ENCODE results near the gene LHFPL4. TPM values are rescaled to one million over a fixed set of nuclear protein-coding genes. Genes with fewer than 3 reads are reported as not detected.
"Not testable (repeated sequence)": the region's sequence is repeated elsewhere in the genome, so short reads cannot be mapped to it uniquely, and the experiment has no call there.

The LHFPL4 gene
- total RNA-seq, 1 donor from 2014 or later, result 48.4 TPM

DNA sequence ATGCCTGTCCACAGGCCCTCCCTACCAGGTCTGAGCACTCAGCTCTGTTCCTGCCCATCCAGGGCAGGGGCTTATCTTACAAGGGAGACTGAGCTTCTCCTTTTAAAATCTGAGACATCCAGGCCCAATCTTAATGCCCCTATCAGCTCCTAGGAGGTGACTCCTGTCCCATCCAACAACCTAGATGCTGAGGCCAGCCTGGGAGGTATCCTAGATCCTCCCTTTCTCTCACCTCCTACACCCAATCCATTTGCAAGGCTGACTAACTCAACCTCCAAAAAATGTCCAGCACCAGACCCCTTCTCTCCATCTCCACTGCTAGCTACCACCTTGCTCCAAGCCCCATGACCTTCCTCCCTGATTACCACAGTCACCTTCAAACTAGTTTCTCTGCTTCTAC lies 17.4 kb downstream of the LHFPL4 start:
- DNase-seq, result no peak

DNA sequence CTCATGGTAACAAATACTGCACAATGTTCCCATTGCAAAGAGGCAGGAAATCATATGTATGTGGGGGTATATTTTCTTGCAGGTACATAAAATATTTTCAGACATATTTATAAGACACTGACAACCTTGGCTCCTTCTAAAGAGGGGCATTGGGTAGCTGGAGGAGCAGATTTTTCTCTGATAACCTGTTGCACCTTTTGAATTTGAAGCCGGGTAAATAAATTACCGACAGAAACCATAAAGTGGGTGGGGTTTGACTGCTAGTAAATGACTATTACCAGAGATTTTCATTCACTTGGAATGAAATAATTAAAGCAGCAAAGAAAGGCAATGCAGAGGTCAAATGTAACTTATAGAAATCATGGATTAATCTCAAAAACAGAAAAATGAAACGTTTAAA lies 19.2 kb downstream of the LHFPL4 start:
- no peak for DNase-seq

DNA sequence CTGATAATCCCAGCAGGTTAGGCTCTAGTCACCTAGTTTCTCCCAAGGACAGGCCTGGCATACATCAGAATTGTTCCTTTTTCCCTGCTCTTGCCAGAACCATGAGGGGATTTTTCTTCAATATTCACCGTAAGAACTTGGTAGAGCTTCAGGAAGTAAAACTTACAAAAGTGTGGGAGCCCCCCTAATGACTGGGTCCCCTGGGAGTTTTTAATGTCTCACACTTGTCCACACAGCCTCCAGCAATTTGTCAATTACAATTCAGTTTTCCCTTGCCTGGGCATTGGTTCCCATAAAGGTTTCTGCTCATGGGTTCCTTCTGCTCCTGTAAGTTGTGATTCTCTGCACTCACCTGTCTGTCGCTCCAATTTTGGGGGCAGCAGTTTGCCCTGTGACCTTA lies 28.5 kb downstream of the LHFPL4 start:
- no peak for DNase-seq

DNA sequence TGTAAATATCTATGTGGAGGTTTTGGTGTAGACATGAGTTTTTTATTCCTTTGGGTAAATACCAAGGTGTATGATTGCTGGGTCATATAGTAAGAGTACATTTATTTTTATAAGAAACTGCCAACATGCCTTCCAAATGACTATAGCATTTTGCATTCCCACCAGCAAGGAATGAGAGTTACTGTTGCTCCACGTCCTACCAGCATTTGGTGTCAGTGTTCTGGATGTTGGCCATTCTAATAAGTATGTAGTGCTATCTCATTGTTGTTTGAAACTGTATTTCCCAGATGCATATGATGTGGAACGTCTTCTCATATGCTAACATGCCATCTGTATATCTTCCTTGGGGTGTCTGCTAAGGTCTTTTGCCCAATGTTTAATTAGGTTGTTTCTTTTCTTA lies 38.7 kb downstream of the LHFPL4 start:
- DNase-seq, result no peak

DNA sequence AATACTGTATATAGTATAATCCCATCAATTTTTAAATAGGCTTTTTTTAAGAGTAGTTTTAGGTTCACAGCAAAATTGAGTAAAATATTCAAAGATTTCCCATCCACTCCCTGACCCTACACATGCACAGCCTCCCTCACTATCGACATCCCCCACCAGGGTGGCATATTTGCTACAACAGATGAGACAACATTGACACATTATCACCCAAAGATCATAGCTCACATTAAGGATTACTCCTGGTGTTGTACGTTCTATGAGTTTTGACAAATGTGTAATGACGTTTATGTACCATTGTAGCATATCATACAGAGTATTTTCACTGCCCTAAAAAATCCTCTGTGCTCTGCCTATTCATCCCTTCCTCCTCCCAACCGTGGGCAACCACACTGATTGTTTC lies 39.3 kb downstream of the LHFPL4 start:
- DNase-seq, result no peak

DNA sequence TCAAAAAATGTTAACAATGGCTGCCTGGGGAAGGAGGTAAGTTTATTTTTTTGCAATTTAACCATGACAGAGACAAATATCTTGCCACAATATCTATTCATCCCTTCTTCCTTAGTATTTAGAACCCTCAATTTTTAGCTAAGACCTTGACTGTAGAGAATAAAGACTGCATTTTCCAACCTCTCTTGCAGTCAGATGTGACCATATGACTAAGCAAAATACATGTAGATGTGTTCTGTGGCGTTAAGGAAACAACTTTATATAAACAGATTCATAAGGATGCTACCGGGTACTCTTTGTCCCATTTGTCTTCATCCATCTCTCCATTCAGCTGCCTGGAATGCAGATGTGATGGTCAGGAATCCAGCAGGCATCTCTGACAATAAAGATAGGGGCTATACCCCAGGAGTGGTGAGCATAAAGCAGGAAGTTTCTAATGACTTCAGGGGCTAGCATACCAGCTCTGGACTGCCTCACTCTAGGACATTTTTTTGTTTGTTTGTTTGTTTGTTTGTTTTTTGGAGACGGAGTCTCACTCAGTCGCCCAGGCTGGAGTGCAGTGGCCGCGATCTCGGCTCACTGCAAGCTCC lies 41.1 kb downstream of the LHFPL4 start:
- DNase-seq, result no peak

DNA sequence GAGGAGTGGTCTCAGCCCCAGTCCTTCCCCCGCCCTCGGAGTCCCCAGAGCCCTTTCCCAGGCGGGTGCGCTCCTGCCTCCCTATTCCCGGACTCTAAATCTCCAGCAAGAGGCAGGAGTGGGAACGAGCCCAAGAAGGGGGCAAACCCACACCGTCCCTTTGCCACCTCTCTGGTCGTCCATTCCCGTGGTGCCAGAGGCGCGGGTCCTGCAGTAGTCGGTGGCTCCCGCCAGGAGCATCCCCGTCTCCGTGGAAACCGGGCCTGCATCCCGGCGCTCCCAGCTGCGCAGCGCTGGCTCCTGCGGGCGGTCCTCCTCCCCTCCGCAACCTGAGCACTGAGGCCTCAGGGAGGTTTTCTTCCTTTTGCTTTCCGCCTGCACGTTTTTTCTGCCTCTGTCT lies 44.8 kb downstream of the LHFPL4 start:
- DNase-seq, result no peak

DNA sequence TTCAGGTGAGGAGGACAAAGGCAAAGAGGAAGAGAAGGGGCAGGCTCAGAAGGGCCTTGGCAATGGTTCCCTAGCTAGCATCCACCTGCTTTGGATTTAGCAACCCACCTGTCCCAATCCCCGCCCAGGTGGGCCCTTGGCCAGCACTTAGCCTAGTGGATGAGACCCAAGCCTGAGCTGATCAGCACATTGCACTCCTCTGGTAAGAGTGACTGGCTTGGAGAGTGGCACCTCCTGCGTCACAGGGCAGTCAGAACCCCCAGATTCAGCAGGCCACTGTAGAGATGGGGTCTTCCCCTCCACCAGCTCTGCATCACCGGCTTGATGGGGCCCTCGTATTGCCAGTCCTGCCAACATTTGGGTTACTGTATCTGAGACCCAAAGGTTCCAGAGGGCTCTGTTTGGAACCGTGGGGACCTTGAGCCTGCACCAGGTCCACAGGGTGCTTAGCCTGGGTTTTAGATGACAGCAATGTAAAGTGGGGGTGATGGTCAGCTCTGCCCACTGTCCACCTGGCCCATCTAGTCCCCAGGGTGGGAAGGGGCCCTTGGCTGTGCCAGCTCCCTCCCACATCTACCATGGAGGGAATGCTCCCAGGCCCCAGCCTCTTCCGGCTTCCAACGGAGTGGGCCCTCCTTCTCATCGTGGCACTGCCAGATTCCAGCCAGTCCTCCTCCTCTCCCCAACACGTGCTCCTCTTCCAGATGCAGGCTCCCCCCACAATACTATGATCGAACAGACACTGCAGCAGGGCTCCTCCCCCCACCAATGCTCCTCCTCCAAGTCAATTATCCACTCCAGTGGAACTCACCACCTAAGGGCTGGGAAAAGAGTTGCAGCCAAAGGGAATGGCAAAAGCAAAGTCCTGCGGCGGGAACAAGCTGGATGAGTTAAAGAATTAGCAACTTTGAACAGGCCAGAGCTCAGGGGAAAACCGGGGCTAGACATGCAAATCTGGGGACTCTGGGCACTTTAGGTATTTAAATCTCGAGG lies 45.7 kb downstream of the LHFPL4 start:
- no peak for DNase-seq

DNA sequence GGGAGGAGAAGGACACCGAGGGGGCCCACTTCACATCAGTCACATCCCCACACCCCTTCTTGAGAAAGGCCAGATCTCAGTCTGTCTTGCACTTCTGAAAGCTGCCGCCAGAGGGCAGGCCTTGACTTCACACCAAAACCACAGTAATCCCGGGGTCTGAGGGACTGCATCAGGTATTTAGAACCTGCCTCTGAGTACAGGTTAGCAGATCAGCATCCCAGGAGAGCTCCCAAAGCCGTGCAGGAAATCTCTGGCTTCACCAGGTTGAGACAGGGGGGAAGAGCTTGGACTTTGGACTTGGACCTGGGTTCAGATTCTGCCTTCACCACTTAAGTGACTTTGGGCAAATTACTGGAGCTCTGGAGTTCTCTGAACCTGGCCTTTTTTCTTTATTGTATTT lies 50.3 kb downstream of the LHFPL4 start:
- DNase-seq, result no peak

DNA sequence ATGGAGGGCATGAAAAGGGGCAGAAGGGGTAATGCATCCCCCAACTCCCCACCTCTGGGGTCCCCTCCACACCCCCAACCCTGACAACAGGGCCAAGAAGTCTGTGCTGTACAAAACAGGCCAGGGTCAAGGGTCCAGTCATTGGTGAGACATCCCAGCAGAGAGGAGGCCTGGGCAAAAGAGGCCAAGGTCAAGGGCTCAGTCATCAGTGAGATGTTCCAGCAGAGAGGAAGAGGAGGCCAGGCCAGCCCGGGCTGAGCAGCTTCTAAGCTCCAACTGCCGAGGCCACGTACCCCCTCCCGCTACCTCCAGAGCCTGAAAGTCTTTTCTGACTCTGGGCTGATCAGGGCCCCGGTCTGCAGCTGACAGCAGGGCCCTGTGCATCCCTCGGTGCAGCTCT lies 52.4 kb downstream of the LHFPL4 start:
- no peak for DNase-seq

DNA sequence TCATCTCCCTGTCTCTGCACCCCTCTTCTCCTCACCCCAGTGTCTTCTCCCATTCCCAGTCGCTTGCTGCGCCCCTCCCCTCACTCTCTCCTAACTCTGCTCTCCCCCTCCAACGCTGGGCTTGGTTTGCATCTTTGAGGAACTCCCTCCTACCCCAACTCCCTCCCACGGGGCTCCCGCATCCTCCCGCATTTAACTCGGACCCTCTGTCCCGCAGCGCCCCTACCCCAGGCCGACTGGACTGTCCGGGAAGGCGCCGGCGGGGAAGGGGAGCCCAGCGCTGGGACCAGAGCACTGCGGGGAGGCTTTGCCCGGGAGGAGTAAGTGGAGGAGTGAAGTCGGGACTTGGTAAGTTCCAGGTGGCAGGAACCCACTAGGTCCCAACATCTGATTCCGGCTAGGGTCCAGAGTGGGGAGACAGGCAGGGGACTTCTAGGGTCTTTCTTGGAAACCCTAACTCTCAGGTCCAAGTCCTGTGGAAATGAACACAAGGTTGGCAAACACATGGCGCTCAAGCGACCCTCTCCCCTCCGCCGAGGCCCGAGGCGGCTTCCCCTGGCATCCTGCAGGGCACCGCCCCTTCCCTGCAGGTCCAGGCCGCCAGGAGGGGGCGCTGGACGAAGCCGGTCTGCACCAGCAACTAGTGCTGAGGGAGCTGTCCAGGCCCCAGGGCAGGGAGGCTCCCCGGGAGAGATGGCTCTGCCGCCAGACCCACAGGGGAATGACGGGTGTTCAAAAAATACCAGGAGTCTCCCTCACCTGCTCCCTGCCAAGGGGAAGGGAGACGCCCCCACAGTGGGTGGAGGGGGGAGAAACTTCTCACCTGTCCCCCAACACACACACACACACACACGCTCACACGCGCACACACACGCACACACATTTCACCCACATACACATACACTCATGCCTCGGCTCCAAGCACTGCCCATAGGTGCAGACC lies 53.2 kb downstream of the LHFPL4 start:
- DNase-seq, result no peak

DNA sequence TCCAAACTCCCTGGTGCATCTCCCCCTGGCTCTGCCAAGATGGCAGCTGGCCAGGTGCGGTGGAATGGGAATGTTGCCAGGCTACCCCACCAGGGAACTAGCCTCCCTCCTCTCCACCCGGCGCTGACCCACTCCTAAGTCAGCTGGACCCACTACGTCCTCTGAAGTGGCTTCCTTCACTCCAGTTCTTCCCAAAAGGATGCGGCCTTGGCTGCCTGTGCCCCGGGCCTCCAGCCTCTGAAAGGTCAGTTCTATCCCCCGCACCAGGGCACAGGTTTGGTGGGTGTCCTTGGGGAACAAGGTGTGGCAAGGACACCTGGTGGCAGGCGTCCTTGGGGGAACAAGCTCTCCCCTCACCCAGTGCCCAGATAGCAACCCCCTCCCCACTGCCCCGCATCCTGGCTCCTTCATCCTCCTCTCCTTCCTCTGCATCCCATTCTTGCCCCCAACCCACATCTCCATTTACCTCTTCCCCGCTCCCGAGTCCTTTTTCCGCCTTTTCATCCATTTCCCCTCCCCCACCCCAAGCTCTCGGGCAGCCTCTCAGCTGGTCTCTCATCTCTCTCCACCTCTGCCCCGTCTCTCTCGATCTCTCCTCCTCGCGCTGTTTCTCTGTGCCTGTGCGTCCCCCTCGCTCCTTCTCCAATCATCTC lies 54.0 kb downstream of the LHFPL4 start:
- no peak for DNase-seq

DNA sequence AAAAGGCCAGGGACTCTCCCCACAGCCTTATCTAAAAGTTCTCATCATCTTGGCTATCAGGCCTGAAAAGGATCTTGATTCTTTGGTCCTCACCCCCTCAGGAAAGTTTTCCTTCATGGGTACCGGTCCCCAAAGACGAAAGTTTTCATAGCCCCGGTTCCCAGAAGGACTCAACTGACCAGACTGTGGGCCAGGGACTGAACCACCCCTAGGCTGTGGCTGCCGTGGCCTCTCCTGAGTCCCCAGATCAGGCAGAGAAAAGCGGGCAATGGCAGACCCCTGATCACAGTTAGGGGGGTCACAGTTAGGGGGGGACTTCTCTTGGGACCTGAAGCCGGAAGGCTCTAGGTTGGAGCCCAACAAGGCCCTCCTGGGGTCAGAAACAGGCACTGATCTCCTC lies 54.8 kb downstream of the LHFPL4 start:
- DNase-seq, result no peak

DNA sequence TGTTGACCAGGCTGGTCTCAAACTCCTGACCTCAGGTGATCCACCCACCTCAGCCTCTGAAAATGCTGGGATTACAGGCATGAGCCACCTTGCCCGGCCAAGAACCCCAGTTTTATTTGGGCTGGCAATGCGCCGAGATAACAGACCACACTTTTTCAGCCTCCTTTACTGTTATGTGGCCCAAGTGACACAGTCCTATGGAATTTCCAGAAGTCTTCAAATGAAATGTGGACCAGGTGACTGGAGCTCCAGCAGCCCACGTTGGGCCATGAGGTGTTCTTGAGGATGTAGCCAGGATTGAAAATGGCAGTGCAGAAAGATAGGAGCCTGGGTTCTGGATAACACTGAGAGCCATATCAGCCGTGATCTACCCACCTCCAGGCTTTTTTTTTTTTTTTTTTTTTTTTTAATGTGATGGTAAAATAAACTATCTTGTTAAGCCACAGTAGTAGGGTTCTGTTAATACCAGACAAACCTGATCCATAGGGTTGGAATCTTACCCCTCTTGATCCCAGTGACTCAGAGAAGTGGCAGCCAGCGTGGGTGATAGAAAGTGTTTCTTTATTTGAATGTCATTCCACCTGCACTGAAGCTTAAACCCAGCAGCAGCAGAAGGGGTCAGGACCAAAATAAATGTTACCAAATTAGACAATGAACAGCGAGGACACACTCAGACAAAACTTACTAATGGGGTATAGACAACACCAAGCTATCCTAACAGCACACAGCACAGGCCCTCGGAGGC lies 55.6 kb downstream of the LHFPL4 start:
- DNase-seq, result no peak

DNA sequence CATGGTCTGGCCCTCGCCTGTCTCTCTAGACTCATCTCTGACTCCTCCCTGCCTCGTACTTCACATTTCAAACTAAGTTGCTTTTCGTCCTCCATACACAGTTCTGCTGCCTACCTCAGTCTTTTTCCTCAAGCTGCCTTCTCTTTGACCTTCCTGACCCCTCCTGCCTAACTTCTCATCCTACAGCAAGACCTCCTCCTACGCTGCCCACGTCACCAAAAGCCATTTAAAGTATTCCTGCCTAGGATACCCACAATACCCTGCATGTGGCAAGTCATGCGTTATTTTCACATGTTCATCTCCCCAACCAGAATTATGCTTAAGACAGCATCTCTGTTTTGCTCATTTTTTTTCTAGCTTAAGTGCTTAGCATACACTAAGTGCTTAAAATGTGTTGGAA lies 56.7 kb downstream of the LHFPL4 start:
- DNase-seq, result no peak

DNA sequence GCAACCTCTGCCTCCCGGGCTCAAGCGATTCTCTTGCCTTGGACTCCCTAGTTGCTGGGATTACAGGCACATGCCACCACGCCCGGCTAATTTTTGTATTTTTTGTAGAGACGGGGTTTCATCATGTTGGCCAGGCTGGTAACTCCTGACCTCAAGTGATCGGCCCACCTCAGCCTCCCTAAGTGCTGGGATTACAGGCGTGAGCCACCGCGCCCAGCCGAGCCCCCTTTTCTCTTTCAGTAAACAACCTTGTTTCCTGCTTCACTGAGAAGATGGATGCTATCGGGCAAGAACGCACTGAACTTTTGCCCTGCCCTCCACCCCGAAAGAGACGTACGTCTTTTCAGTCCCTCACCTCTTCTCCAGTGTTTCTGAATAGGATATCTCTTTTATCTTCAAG lies 59.6 kb downstream of the LHFPL4 start:
- not testable (repeated sequence) for DNase-seq

DNA sequence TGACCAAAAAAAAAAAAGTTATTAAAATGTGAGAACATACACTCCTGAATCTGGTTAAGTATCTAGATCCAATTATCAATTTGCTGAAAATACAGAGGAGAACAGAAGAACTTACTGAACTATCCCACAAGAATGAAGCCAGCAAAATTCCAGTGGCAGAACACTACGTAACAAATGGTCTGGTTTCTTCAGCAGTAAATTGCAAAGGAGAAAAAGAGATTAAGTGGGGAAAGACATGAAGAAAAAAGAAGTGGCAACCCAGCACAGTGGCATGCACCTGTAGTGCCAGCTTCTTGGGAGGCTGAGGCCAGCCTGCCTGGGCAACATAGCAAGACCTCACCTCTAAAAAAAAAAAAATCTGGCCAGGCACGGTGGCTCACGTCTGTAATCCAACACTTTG lies 62.1 kb downstream of the LHFPL4 start:
- DNase-seq, result no peak

DNA sequence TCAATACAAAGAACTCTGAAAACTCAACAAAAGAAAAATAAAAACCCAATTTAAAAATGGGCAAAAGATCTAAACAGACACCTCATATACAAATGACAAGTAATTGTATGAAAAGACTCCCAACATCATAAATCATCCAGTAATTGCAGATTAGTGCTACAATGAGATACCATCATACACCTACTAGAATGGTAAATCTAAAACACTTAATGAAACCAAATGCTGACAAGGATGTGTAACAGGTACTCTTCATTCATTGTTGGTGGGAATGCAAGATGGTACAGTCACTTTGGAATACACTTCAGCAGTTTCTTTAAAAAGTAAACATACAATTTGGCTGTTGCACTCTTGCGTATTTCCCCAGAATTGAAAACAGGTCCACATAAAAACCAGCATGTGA lies 68.4 kb downstream of the LHFPL4 start:
- no peak for DNase-seq

DNA sequence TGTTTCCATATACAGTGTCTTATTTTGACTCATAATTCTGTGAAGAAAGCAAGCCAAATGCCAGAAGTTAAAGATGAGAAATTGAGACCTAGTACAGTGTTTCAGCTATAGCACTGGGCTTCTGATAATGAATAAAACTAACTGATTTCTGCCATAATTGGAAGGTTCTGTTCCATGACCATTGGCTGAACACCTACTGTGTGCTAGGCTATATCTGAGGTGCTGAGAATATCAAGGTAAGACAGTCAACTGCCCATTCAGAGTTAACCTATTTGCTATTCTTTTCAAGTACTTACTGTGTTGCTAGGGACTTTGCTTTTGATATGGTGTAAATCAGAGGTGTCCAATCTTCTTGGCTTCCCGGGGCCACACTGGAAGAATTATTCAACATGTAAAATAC lies 73.4 kb downstream of the LHFPL4 start:
- no peak for DNase-seq

DNA sequence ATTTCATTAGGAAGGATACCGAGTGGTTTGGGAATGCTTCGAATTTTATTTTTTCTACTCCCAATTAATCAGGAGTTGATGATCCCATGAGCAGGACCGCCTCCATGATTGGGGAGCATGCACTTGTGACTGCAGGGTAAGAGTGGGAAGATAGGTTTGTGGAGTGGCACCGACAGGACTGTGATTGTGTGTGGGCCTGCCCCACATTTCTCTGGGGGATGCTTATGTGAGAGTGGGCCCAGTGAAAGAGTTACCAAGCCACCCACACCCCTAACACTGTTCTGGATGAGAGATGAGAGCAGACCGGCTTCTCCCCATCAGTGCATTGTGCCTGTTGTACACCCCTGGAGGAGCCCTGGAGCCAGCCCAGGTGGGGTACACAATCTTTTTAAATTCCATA lies 76.7 kb downstream of the LHFPL4 start:
- DNase-seq, result no peak

DNA sequence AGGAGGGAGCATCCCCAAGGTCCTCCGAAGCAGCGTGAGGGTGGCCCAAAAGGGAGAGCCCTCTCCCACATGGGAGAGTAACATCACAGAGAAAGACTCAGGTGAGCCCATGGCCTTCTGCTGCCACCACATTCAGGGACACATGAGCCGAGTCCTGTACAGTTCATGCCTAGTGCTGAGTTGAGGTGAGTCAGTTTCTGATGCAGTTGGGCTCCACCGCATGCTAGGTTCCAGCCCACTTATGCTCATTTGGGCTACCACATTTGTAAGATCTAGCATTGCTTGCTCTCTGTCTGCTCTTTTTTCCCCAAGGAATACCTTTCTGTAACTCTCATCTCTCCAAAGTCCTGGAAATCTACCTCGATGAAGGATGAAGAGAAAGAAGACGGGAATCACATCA lies 79.1 kb downstream of the LHFPL4 start:
- no peak for DNase-seq

All from occipital lobe (tissue), 2 donors.